ENCODE results near the gene MARCO.

GRCh38 chr2:118925476-118925875 lies 16.5 kb upstream of the MARCO start:
- TF ChIP-seq, protein P1, sequence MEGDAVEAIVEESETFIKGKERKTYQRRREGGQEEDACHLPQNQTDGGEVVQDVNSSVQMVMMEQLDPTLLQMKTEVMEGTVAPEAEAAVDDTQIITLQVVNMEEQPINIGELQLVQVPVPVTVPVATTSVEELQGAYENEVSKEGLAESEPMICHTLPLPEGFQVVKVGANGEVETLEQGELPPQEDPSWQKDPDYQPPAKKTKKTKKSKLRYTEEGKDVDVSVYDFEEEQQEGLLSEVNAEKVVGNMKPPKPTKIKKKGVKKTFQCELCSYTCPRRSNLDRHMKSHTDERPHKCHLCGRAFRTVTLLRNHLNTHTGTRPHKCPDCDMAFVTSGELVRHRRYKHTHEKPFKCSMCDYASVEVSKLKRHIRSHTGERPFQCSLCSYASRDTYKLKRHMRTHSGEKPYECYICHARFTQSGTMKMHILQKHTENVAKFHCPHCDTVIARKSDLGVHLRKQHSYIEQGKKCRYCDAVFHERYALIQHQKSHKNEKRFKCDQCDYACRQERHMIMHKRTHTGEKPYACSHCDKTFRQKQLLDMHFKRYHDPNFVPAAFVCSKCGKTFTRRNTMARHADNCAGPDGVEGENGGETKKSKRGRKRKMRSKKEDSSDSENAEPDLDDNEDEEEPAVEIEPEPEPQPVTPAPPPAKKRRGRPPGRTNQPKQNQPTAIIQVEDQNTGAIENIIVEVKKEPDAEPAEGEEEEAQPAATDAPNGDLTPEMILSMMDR (IDR thresholded peaks at IDR 0.05 in 8 of 11, conservative IDR thresholded peaks at IDR 0.05 in 3 of 11), result no peak
- no peak for TF ChIP-seq POLR2A (IDR thresholded peaks at IDR 0.05)
- no peak for TF ChIP-seq POLR2AphosphoS5 (IDR thresholded peaks at IDR 0.05)

Data from spleen (tissue), 7 donors.